OCI-LY1 (cell line): ENCODE measurements around the gene HEXIM1.

Experiments used
- H2AFZ ChIP-seq: fragments of 200-600 bp; sonication (generic), shearing (Covaris generic); 2 replicates; pipeline ENCODE4 v1.6.0; 2014; ENCODE audit warnings: antibody characterized with exemption, mild to moderate bottlenecking, low read length
- H3F3A ChIP-seq: fragments of 200-600 bp; sonication (generic), shearing (Covaris generic); 2 replicates; pipeline ENCODE4 v1.6.0; 2014; ENCODE audit warnings: mild to moderate bottlenecking, antibody characterized with exemption, low read length, moderate library complexity; ENCODE audit not compliant: insufficient read depth
- H3K27ac ChIP-seq: fragments of 200-600 bp; sonication (generic); 2 replicates; pipeline ENCODE4 v1.5.1; 2014; ENCODE audit warnings: low read length, mixed run types, mild to moderate bottlenecking, low read depth; ENCODE audit not compliant: poor library complexity, severe bottlenecking
- H3K27me3 ChIP-seq: fragments of 200-600 bp; sonication (generic); 2 replicates; pipeline ENCODE4 v1.6.0; 2014; ENCODE audit warnings: antibody characterized with exemption, mild to moderate bottlenecking, low read length, moderate library complexity; ENCODE audit not compliant: insufficient read depth
- H3K36me3 ChIP-seq: fragments of 200-600 bp; sonication (generic); 2 replicates; pipeline ENCODE4 v1.6.1; 2014; ENCODE audit warnings: mild to moderate bottlenecking, antibody characterized with exemption, low read length, moderate library complexity, mixed read lengths; ENCODE audit not compliant: insufficient read depth
- H3K4me1 ChIP-seq: fragments of 200-600 bp; sonication (generic); 2 replicates; pipeline ENCODE4 v1.5.1; 2014; ENCODE audit warnings: mild to moderate bottlenecking, low read length, moderate library complexity; ENCODE audit not compliant: insufficient read depth, severe bottlenecking
- H3K4me2 ChIP-seq: fragments of 200-600 bp; sonication (generic), shearing (Covaris generic); 2 replicates; pipeline ENCODE4 v1.6.1; 2014; ENCODE audit warnings: low read length
- H3K4me3 ChIP-seq: fragments of 200-600 bp; sonication (generic); 2 replicates; pipeline ENCODE4 v1.5.1; 2014; ENCODE audit warnings: low read length, low read depth, mild to moderate bottlenecking, mixed read lengths; ENCODE audit not compliant: poor library complexity, severe bottlenecking
- H3K79me2 ChIP-seq: fragments of 200-600 bp; shearing (Covaris generic); 2 replicates; pipeline ENCODE4 v1.6.1; 2016; ENCODE audit warnings: mixed run types, low read length, mixed read lengths; ENCODE audit not compliant: insufficient read depth
- H3K9ac ChIP-seq: fragments of 200-600 bp; sonication (generic), shearing (Covaris generic); 2 replicates; pipeline ENCODE4 v1.6.1; 2014; ENCODE audit warnings: mild to moderate bottlenecking, low read length, mixed read lengths
- H3K9me2 ChIP-seq: fragments of 200-600 bp; sonication (generic), shearing (Covaris generic); 2 replicates; pipeline ENCODE4 v1.6.1; 2014; ENCODE audit warnings: low read depth, mild to moderate bottlenecking, low read length, mixed read lengths
- H3K9me3 ChIP-seq: fragments of 200-600 bp; shearing (Covaris generic); 2 replicates; pipeline ENCODE4 v1.6.1; 2014; ENCODE audit warnings: low read length, mixed read lengths
- H4K20me1 ChIP-seq: fragments of 200-600 bp; sonication (generic), shearing (Covaris generic); 2 replicates; pipeline ENCODE4 v1.6.0; 2016; ENCODE audit warnings: mild to moderate bottlenecking, low read length; ENCODE audit not compliant: insufficient read depth
- CTCF ChIP-seq: fragments of 200-600 bp; sonication (generic), shearing (Covaris generic); IDR thresholded peaks from 2 replicates; pipeline ENCODE4 v1.5.1; 2017; ENCODE audit warnings: mild to moderate bottlenecking, antibody characterized with exemption, low read length, moderate library complexity, mixed read lengths
- EZH2 ChIP-seq: fragments of 200-600 bp; sonication (generic), shearing (Covaris generic); IDR thresholded peaks from 2 replicates; pipeline ENCODE4 v1.8.0; 2017; ENCODE audit warnings: borderline replicate concordance, mixed run types, mild to moderate bottlenecking, antibody characterized with exemption, low read length, moderate library complexity, mixed read lengths

HEXIM1 gene

GRCh38 chr17:45201457-45201856, 53.2 kb downstream of the HEXIM1 start:
- no peaks in the 10 kb centered on the region for H3K9me2 ChIP-seq
- H3K9me3 ChIP-seq = no peaks in the 10 kb centered on the region
- no peaks in the 10 kb centered on the region for H3F3A ChIP-seq
- H3K4me1 ChIP-seq = no peaks in the 10 kb centered on the region
- TF ChIP-seq EZH2 (no peak), CTCF (no peak)
- no peak overlapping the region for H3K9ac ChIP-seq
- no peak overlapping the region for H3K27ac ChIP-seq
- H4K20me1 ChIP-seq = no peaks in the 10 kb centered on the region
- no peak overlapping the region for H2AFZ ChIP-seq
- H3K4me3 ChIP-seq = no peak overlapping the region
- no peak overlapping the region for H3K4me2 ChIP-seq
- peaks cover 8% of the 10 kb centered on the region; the same call in 1 of the 2 replicates for H3K27me3 ChIP-seq
- no peaks in the 10 kb centered on the region for H3K36me3 ChIP-seq
- H3K79me2 ChIP-seq = no peaks in the 10 kb centered on the region
